SK-N-SH (cell line): ENCODE data around the gene PTPRF. TPM values are rescaled to one million over a fixed set of nuclear protein-coding genes. Genes with fewer than 3 reads are reported as not detected.

Experiments
- CTCF ChIA-PET: fragments of 300-600, 350-600 bp; formaldehyde crosslinking; extraction: SDS; loops from one replicate; lab custom pipeline; 2021; lab: Yijun Ruan, JAX
- POLR2A ChIA-PET: fragments of 350-600 bp; sonication (Branson Sonifier 250); formaldehyde crosslinking; extraction: SDS; loops from one replicate; lab custom pipeline; 2020; ENCODE audit warnings: antibody characterized with exemption, inconsistent platforms; lab: Yijun Ruan, JAX
- DNase-seq: peaks from one replicate; pipeline ENCODE4 v3.0.0; 2012
- H2AFZ ChIP-seq: fragments of 200-600 bp; sonication (generic); 2 replicates; pipeline ENCODE4 v1.8.1; 2016; ENCODE audit warnings: antibody characterized with exemption, mild to moderate bottlenecking, low read depth
- H3F3A ChIP-seq: fragments of 200-600 bp; sonication (generic); replicated peaks from 2 replicates; pipeline ENCODE3; 2016; ENCODE audit warnings: antibody characterized with exemption, mild to moderate bottlenecking; ENCODE audit not compliant: insufficient read depth
- H3K27ac ChIP-seq, 2 experiments: fragments of 200-500 bp in 1 of 2; fragments of 200-600 bp in 1 of 2; sonication (Bioruptor generic) in 1 of 2; sonication (generic), shearing (Covaris generic) in 1 of 2; 2 replicates each; pipeline versions ENCODE4 v1.5.1 to v1.6.1; 2014 to 2016; ENCODE audit warnings: low read depth in 2 of 2, inconsistent platforms in 1 of 2, low read length in 1 of 2, mild to moderate bottlenecking in 1 of 2, mixed read lengths in 1 of 2
- H3K27me3 ChIP-seq: fragments of 200-600 bp; sonication (generic), shearing (Covaris generic); 2 replicates; pipeline ENCODE4 v1.6.1; 2016; ENCODE audit warnings: mixed run types; ENCODE audit not compliant: insufficient read depth
- H3K36me3 ChIP-seq, 2 experiments: fragments of 200-500 bp in 1 of 2; fragments of 200-600 bp in 1 of 2; sonication (Bioruptor generic) in 1 of 2; sonication (generic) in 1 of 2; replicated peaks in 1 of 2; 2 replicates each; pipeline versions ENCODE3 to v1.5.1; 2014 to 2016; ENCODE audit warnings: low read length in 1 of 2, mild to moderate bottlenecking in 1 of 2; ENCODE audit not compliant: insufficient read depth in 2 of 2, control insufficient read depth in 1 of 2
- H3K4me1 ChIP-seq, 2 experiments: fragments of 200-500 bp in 1 of 2; fragments of 200-600 bp in 1 of 2; sonication (Bioruptor generic) in 1 of 2; sonication (generic), shearing (Covaris generic) in 1 of 2; 2 replicates each; pipeline versions ENCODE4 v1.5.1 to v1.6.1; 2014 to 2016; ENCODE audit warnings: low read depth in 1 of 2, low read length in 1 of 2, mixed run types in 1 of 2; ENCODE audit not compliant: insufficient read depth in 2 of 2, control insufficient read depth in 1 of 2
- H3K4me2 ChIP-seq: fragments of 200-600 bp; sonication (generic), shearing (Covaris generic); 2 replicates; pipeline ENCODE4 v1.6.1; 2017; ENCODE audit warnings: mixed run types
- H3K4me3 ChIP-seq, 2 experiments: fragments of 200-500 bp in 1 of 2; fragments of 200-600 bp in 1 of 2; sonication (Bioruptor generic) in 1 of 2; sonication (generic), shearing (Covaris generic) in 1 of 2; 2 replicates each; pipeline versions ENCODE4 v1.5.1 to v1.8.1; 2014 to 2016; ENCODE audit warnings: low read depth in 2 of 2, inconsistent platforms in 1 of 2, low read length in 1 of 2, mild to moderate bottlenecking in 1 of 2, mixed read lengths in 1 of 2, moderate library complexity in 1 of 2
- H3K79me2 ChIP-seq: fragments of 200-600 bp; sonication (generic); 2 replicates; pipeline ENCODE4 v1.8.1; 2017; ENCODE audit warnings: mild to moderate bottlenecking; ENCODE audit not compliant: insufficient read depth
- H3K9ac ChIP-seq: fragments of 200-600 bp; sonication (generic); 2 replicates; pipeline ENCODE4 v1.6.1; 2017; ENCODE audit warnings: mixed run types
- H3K9me2 ChIP-seq: fragments of 200-600 bp; sonication (generic); 2 replicates; pipeline ENCODE4 v1.6.1; 2017; ENCODE audit warnings: mixed run types
- H3K9me3 ChIP-seq: fragments of 200-600 bp; sonication (generic); 2 replicates; pipeline ENCODE4 v1.6.1; 2017; ENCODE audit warnings: mixed run types, mild to moderate bottlenecking, moderate library complexity
- H4K20me1 ChIP-seq: fragments of 200-600 bp; sonication (generic); 2 replicates; pipeline ENCODE4 v1.6.1; 2017; ENCODE audit warnings: mild to moderate bottlenecking, mixed run types; ENCODE audit not compliant: insufficient read depth
- CHD2 ChIP-seq: fragments of 150-350 bp; IDR thresholded peaks from 2 replicates; pipeline ENCODE4 v1.6.1; 2018; ENCODE audit warnings: low read length; ENCODE audit not compliant: partially characterized antibody
- FOSL2 ChIP-seq: IDR thresholded peaks from 2 replicates; pipeline ENCODE4 v1.4.0; 2012; ENCODE audit warnings: low read depth, mild to moderate bottlenecking, moderate library complexity, borderline replicate concordance
- NRF1 ChIP-seq: IDR thresholded peaks from 2 replicates; pipeline ENCODE4 v1.6.1; 2012; ENCODE audit warnings: low read depth, mild to moderate bottlenecking, low read length
- PBX3 ChIP-seq: IDR thresholded peaks from 2 replicates; pipeline ENCODE4; 2012
- POLR2AphosphoS5 ChIP-seq: IDR thresholded peaks from 2 replicates; pipeline ENCODE4 v1.6.1; 2012; ENCODE audit warnings: low read depth, low read length
- RCOR1 ChIP-seq: fragments of 150-350 bp; IDR thresholded peaks from 2 replicates; pipeline ENCODE4 v1.6.1; 2017; ENCODE audit warnings: antibody characterized with exemption, low read length
- REST ChIP-seq: IDR thresholded peaks from 2 replicates; pipeline ENCODE4 v1.6.1; 2012; ENCODE audit warnings: mild to moderate bottlenecking, low read depth, low read length, moderate library complexity
- RXRA ChIP-seq: IDR thresholded peaks from 2 replicates; pipeline ENCODE4 v1.4.0; 2012; ENCODE audit warnings: low read depth, mild to moderate bottlenecking, borderline replicate concordance
- SIN3A ChIP-seq: IDR thresholded peaks from 2 replicates; pipeline ENCODE4 v1.6.1; 2012; ENCODE audit warnings: low read depth, mild to moderate bottlenecking, low read length, moderate library complexity, borderline replicate concordance
- SMC3 ChIP-seq: IDR thresholded peaks from 2 replicates; pipeline ENCODE4 v1.6.1; 2012; ENCODE audit warnings: low read depth, low read length, improper control_type of control experiment
- TAF1 ChIP-seq: IDR thresholded peaks from 2 replicates; pipeline ENCODE4 v1.6.1; 2012; ENCODE audit warnings: low read depth, mild to moderate bottlenecking, low read length, moderate library complexity, borderline replicate concordance
- TCF12 ChIP-seq: IDR thresholded peaks from 2 replicates; pipeline ENCODE4 v1.4.0; 2012
- TEAD4 ChIP-seq: IDR thresholded peaks from 2 replicates; pipeline ENCODE4 v1.4.0; 2012; ENCODE audit warnings: mild to moderate bottlenecking, borderline replicate concordance; ENCODE audit not compliant: insufficient read depth
- USF2 ChIP-seq: fragments of 150-350 bp; IDR thresholded peaks from 2 replicates; pipeline ENCODE4 v1.6.1; 2017; ENCODE audit warnings: antibody characterized with exemption, low read length, low read depth, borderline replicate concordance
- YY1 ChIP-seq: IDR thresholded peaks from 2 replicates; pipeline ENCODE4 v1.4.0; 2012; ENCODE audit warnings: low read depth, mild to moderate bottlenecking
- WGBS: methylation state at CpG from one replicate; pipeline ENCODE4 v1.1.6; 2017; ENCODE audit warnings: low lambda C conversion rate; 5-methylcytosine and 5-hydroxymethylcytosine counted together
- polyA plus RNA-seq, 3 experiments: library from polyadenylated mRNA; depleted of rRNA; stranded (reverse); fragments of >200 nt; gene quantifications; 2 replicates each; pipeline ENCODE4 v1.2.3, GENCODE V29; 2012

Gene PTPRF
- polyA plus RNA-seq, 1 of the 3 experiments (the other 2 are of a cell fraction), result 72.7 TPM

GRCh38 chr1:43482215-43482614 is 48.5 kb upstream of the PTPRF start (continued):
- TF ChIP-seq SIN3A (no peak), FOSL2 (no peak), NRF1 (no peak)

DNA sequence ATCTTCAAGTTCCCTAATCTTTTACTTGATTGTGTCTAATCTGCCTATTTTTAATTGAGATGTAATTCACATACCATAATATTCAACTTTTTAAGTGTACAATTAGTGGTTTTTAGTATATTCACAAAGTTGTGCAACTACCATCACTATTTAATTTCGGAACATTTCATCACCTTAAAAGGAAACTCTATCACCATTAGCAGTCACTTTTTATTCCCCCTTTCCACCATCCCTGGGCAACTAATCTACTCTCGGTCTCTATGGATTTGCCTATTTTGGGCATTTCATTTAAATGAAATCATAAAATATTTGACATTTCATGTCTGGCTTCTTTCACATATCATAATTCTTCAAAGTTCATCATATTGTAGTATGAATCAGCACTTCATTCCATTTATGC is 46.3 kb upstream of the PTPRF start:
- Histone ChIP-seq H3K9me3 (no peaks in the 10 kb centered on the region), H2AFZ (no peak overlapping the region), H3K27ac (no peak overlapping the region), H3K27me3 (no peaks in the 10 kb centered on the region), H3K9ac (no peak overlapping the region), H4K20me1 (no peaks in the 10 kb centered on the region), H3K9me2 (no peaks in the 10 kb centered on the region), H3K4me1 (no peaks in the 10 kb centered on the region; a peak in 1 of 4 replicates), H3K4me2 (no peak overlapping the region), H3K79me2 (no peaks in the 10 kb centered on the region), H3K36me3 (no peaks in the 10 kb centered on the region)
- POLR2A ChIA-PET, result interaction anchor here (0.6 kb wide), 1 partner anchor 111 kb away, joined by 5 read pairs; no protein-coding TSS in a partner anchor
- DNase-seq, result no peak
- WGBS, result 99% methylated on average over 2 of the region's 2 CpGs
- CTCF ChIA-PET, result no interaction called here
- TF ChIP-seq PBX3 (no peak), RXRA (no peak), POLR2AphosphoS5 (no peak), SMC3 (no peak), TEAD4 (no peak), TAF1 (no peak), TCF12 (no peak), NRF1 (no peak), CHD2 (no peak), REST (no peak), YY1 (no peak), RCOR1 (no peak), USF2 (no peak)
- TF ChIP-seq, all 33 proteins: peak for 0
- no peaks in the 10 kb centered on the region for H3F3A ChIP-seq
- H3K4me3 ChIP-seq, result no peak overlapping the region
